ENCODE results near the gene KAZN.

The KAZN gene

DNA sequence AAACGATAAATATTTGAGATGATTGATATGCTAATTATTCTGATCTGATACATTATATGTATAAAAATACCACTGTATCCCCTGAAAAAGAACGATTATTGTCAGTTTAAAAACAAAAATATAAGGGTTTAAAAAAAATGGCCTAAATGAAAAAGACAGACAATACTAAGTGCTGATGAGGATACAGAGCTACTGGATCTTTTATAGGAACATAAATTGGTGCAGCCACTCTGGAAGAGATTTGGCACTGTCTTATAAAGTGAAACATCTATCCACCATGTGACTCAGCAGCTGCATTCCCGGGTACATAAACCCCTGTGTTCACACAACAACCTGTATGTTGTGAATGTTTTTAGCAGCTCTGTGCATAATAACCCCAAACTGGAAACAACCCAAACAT lies 44.2 kb downstream of the KAZN start:
- no peak for TF ChIP-seq CTCF (IDR thresholded peaks at IDR 0.05; ENCODE audit: low read depth, low read length)
- H3K4me3 ChIP-seq (ENCODE audit: low read depth, low read length), result no peak overlapping the region

DNA sequence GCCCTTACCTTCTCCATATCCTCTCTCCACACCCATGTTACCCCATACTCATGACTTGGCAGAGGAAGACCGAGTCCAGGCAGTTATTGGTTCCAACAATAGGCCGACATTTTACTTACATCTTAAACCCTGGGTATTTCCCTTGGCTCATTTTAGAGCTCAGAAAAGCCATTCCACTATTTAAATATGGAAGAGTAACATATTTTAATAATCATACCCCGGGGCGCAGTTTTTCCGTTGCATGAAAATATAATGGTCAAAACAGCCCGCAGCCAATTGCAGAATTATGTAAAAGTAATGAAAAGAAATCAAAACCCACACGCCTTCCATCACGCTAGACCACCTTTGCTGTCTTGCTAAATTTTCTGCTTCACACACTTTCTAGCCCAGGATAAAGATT lies 48.5 kb downstream of the KAZN start:
- no peak overlapping the region for H3K4me3 ChIP-seq (ENCODE audit: low read depth, low read length)
- TF ChIP-seq CTCF (IDR thresholded peaks at IDR 0.05; ENCODE audit: low read depth, low read length), result no peak

DNA sequence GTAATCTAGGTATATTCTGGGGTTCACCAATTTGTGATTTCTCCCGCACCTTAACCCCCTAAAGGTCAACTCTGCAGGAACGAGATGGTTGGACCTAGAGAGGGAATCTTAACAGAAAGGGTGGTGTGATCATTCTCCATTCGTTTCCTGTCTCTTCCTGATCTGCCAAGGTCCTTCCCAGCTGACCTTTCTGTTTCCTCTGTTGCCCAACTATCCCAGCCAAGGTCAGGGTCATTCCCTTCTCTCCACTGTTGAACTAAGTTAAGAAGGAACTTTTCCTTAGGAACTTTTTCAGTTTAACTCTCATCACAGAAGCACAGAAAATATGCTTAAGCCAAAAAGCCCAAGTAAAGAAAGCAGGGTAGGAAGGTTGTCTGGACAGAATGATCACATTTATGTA lies 49.3 kb downstream of the KAZN start:
- H3K4me3 ChIP-seq (ENCODE audit: low read depth, low read length), result no peak overlapping the region
- no peak for TF ChIP-seq CTCF (IDR thresholded peaks at IDR 0.05; ENCODE audit: low read depth, low read length)

- H3K4me3 ChIP-seq (ENCODE audit: low read depth, low read length), result no peak overlapping the region
- TF ChIP-seq CTCF (IDR thresholded peaks at IDR 0.05; ENCODE audit: low read depth, low read length), result no peak
Observed at GRCh38 chr1:14648391-14648790, 49.9 kb downstream of the KAZN start.

GRCh38 chr1:14648896-14649855 lies 50.7 kb downstream of the KAZN start:
- no peak overlapping the region for H3K4me3 ChIP-seq (ENCODE audit: low read depth, low read length)
- no peak for TF ChIP-seq CTCF (IDR thresholded peaks at IDR 0.05; ENCODE audit: low read depth, low read length)

- no peak overlapping the region for H3K4me3 ChIP-seq (ENCODE audit: low read depth, low read length)
- no peak for TF ChIP-seq CTCF (IDR thresholded peaks at IDR 0.05; ENCODE audit: low read depth, low read length)
Observed at GRCh38 chr1:14649976-14650375, 51.5 kb downstream of the KAZN start.

GRCh38 chr1:14650951-14651350 lies 52.5 kb downstream of the KAZN start:
- H3K4me3 ChIP-seq (ENCODE audit: low read depth, low read length), result no peak overlapping the region
- no peak for TF ChIP-seq CTCF (IDR thresholded peaks at IDR 0.05; ENCODE audit: low read depth, low read length)
